Left lung (tissue), 10 donors: ENCODE measurements around the gene OAF. TPM values are rescaled to one million over a fixed set of nuclear protein-coding genes. Genes with fewer than 3 reads are reported as not detected.

Source experiments
- ATAC-seq: fragments of 200-7000 bp; cut with Tn5 transposase; one replicate; pipeline ENCODE4 v1.9.1; 2020; ENCODE audit warnings: moderate library complexity
- DNase-seq, 4 donors: peaks; one replicate each; pipeline ENCODE4 v3.0.0-alpha.2; 2013 to 2020
- H3K27ac ChIP-seq, 2 donors: fragments of 200-600 bp; sonication (generic) in 1 of 2; one replicate each; pipeline versions ENCODE4 v1.5.0 to v1.8.0; 2020 to 2021
- H3K27me3 ChIP-seq, 2 donors: fragments of 200-600 bp; sonication (generic) in 1 of 2; one replicate each; pipeline versions ENCODE4 v1.5.0 to v1.8.0; 2020 to 2021
- H3K36me3 ChIP-seq, 2 donors: fragments of 200-600 bp; sonication (generic) in 1 of 2; one replicate each; pipeline versions ENCODE4 v1.5.0 to v1.8.0; 2020 to 2021
- H3K4me1 ChIP-seq, 2 donors: fragments of 200-600 bp; one replicate each; pipeline ENCODE4 v1.8.0; 2021
- H3K4me3 ChIP-seq, 2 donors: fragments of 200-600 bp; sonication (generic) in 1 of 2; one replicate each; pipeline versions ENCODE4 v1.5.0 to v1.8.0; 2020 to 2021; ENCODE audit warnings: mild to moderate bottlenecking in 1 of 2
- H3K9me3 ChIP-seq, 2 donors: fragments of 200-600 bp; sonication (generic) in 1 of 2; one replicate each; pipeline versions ENCODE4 v1.5.0 to v1.8.0; 2020 to 2021
- CTCF ChIP-seq, 2 donors: fragments of 200-600 bp; sonication (generic) in 1 of 2; IDR thresholded peaks; one replicate each; pipeline versions ENCODE4 v1.5.0 to v1.8.0; 2021; ENCODE audit warnings: antibody characterized with exemption in 2 of 2
- intact Hi-C, 2 donors: fragments of 100-400 bp; cut with DNase I; formaldehyde crosslinking; loops; one replicate each; pipeline versions ENCODE4 v1.11.2 to v1.14.2; 2022
- polyA plus RNA-seq, 6 donors: library from polyadenylated mRNA; unstranded; fragments of 120-200 nt; gene quantifications; one replicate each; pipeline ENCODE4 v1.2.1, GENCODE V29; 2013; ENCODE audit not compliant: insufficient read length in 6 of 6
- total RNA-seq, 2 donors: library from RNA; stranded (reverse); fragmentation: NEBNext Ultra II Directional; extraction: Animal tissue kit (Norgen Biotek cat#: 25700); gene quantifications; one replicate each; pipeline ENCODE4 v1.2.1, GENCODE V29; 2021
- donor health status: DM: no; HTN: yes; CAD: no.
- donor health status: DM: no; HTN: no; CAD: no.

OAF gene
- total and polyA plus RNA-seq, 8 donors = 19.5 to 38.0 (median 28.0) TPM

DNA sequence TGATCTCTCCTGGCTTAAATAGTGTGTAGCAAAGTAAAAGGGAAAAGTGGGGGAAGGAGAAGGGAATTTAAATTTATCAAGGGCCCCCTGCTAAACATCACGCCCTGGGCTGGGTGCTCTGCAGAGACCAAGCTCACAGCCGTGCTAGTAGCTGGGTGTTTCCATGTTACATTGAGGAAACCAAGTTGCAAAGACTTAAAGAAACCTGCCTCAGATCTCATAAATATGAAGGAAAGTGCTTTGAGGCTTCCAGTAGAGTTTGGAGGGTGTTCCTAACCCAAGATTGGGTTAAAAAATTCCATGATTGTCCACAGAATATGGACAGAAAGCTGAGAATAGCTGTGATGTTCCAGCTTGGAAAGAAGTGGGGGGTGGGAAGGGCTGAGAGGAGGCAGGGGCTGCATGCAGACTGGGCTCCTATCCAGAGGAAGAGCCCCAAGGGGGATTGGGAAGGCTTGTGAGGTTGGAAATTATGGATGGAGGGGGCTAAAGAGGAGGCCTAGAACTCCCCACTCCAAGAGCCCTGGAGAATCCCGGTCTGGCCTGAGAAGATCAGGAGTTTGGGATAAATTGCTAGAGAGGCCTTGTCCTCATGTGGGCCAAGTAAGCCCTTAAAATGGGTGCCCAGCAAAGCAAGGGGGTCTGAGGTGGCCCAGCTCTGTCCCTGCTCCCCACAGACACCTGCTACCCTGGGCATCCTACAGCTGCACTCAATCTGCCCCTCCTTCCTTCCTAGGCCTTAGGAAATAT lies 25.0 kb upstream of the OAF start:
- intact Hi-C loops = no loop called here
- DNase-seq (peak in 2 of 4 donors; percentile 25 to 78), ATAC-seq (no peak)
- no peak for TF ChIP-seq CTCF (IDR thresholded peaks at IDR 0.05)
- Histone ChIP-seq H3K9me3 (no peaks in the 10 kb centered on the region), H3K4me3 (no peak overlapping the region), H3K36me3 (no peaks in the 10 kb centered on the region), H3K27me3 (peaks cover 0 to 2% of the 10 kb centered on the region in 2 donors), H3K4me1 (peaks cover 0 to 5% of the 10 kb centered on the region in 2 donors), H3K27ac (peak overlapping the region in 1 of 2 donors; percentile 33)

GRCh38 chr11:120186456-120186773 lies 24.4 kb upstream of the OAF start:
- Histone ChIP-seq H3K4me3 (no peak overlapping the region), H3K9me3 (no peaks in the 10 kb centered on the region), H3K36me3 (no peaks in the 10 kb centered on the region), H3K27ac (peak overlapping the region in 1 of 2 donors; percentile 33), H3K27me3 (peaks cover 0 to 7% of the 10 kb centered on the region in 2 donors), H3K4me1 (peaks cover 0 to 5% of the 10 kb centered on the region in 2 donors)
- no peak for DNase-seq
- ATAC-seq = no peak
- intact Hi-C loops = no loop called here
- no peak for TF ChIP-seq CTCF (IDR thresholded peaks at IDR 0.05)

- no peaks in the 10 kb centered on the region for H3K9me3 ChIP-seq
- no peak for TF ChIP-seq CTCF (IDR thresholded peaks at IDR 0.05)
- intact Hi-C loops = no loop called here
- peak overlapping the region in 1 of 2 donors; percentile 44 for H3K27ac ChIP-seq
- ATAC-seq (peak; percentile 24), DNase-seq (peak in 3 of 4 donors; percentile 32 to 77 (median 74))
- peaks cover 0 to 5% of the 10 kb centered on the region in 2 donors for H3K4me1 ChIP-seq
- no peak overlapping the region for H3K4me3 ChIP-seq
- no peaks in the 10 kb centered on the region for H3K36me3 ChIP-seq
- peaks cover 0 to 8% of the 10 kb centered on the region in 2 donors for H3K27me3 ChIP-seq
Measured at GRCh38 chr11:120186774-120187591, 23.8 kb upstream of the OAF start.

GRCh38 chr11:120188371-120188770 lies 22.5 kb upstream of the OAF start:
- Histone ChIP-seq H3K27me3 (peaks cover 0 to 8% of the 10 kb centered on the region in 2 donors), H3K27ac (no peak overlapping the region), H3K4me3 (no peak overlapping the region), H3K9me3 (no peaks in the 10 kb centered on the region), H3K4me1 (peaks cover 0 to 5% of the 10 kb centered on the region in 2 donors), H3K36me3 (no peaks in the 10 kb centered on the region)
- intact Hi-C loops = no loop called here
- no peak for TF ChIP-seq CTCF (IDR thresholded peaks at IDR 0.05)
- ATAC-seq (no peak), DNase-seq (no peak)

- intact Hi-C loops = no loop called here
Measured at GRCh38 chr11:120188811-120189455, 21.9 kb upstream of the OAF start.

More at GRCh38 chr11:120188811-120189455, 21.9 kb upstream of the OAF start:
- no peak for ATAC-seq
- no peak for TF ChIP-seq CTCF (IDR thresholded peaks at IDR 0.05)
- Histone ChIP-seq H3K9me3 (no peaks in the 10 kb centered on the region), H3K27ac (no peak overlapping the region), H3K4me3 (no peak overlapping the region), H3K4me1 (peaks cover 0 to 5% of the 10 kb centered on the region in 2 donors), H3K27me3 (peaks cover 0 to 8% of the 10 kb centered on the region in 2 donors), H3K36me3 (no peaks in the 10 kb centered on the region)
- peak in 1 of 4 donors; percentile 14 for DNase-seq
